PC-3 (cell line): Measurements from ENCODE around the gene SEC14L2.

Source experiments
- CTCF ChIP-seq: fragments of 300-600 bp; sonication (generic); conservative IDR thresholded peaks from 2 replicates; pipeline ENCODE4 v1.5.1; 2017; ENCODE audit warnings: antibody characterized with exemption, low read depth, mild to moderate bottlenecking, low read length
- EZH2 ChIP-seq: fragments of 300-600 bp; sonication (generic); IDR thresholded peaks from one replicate; pipeline ENCODE4 v1.6.1; 2017; ENCODE audit warnings: antibody characterized with exemption, mild to moderate bottlenecking, low read length; ENCODE audit not compliant: unreplicated experiment

- no peak for TF ChIP-seq CTCF
- TF ChIP-seq EZH2: no peak
Observed at GRCh38 chr22:30459181-30460052, 62.6 kb downstream of the SEC14L2 start.
